Kidney (tissue), 14 donors: ENCODE data around the gene ZCWPW1. TPM values are rescaled to one million over a fixed set of nuclear protein-coding genes. Genes with fewer than 3 reads are reported as not detected.
A peak's percentile ranks its signal among the peaks of the same experiment; 100 is the strongest.

ENCODE experiments used
- DNase-seq, 5 donors: peaks; one replicate each; pipeline ENCODE4 v3.0.0-alpha.2; 2013 to 2020
- FAIRE-seq: peaks from 2 replicates; lab custom pipeline; 2012; peaks lifted over from hg19 to GRCh38; lab: Jason Lieb, UNC
- H3K27ac ChIP-seq, 2 donors: one replicate each; pipeline ENCODE4 v1.7.0; 2013; ENCODE audit warnings: low read depth in 2 of 2, low read length in 2 of 2, inconsistent platforms in 1 of 2
- H3K27me3 ChIP-seq: one replicate; pipeline ENCODE4 v1.7.1; 2013; ENCODE audit warnings: low read length, inconsistent platforms; ENCODE audit not compliant: control insufficient read depth, insufficient read depth
- H3K36me3 ChIP-seq, 3 donors: one replicate each; pipeline versions ENCODE4 v1.7.0 to v1.7.1; 2013; ENCODE audit warnings: low read length in 3 of 3, control low read depth in 1 of 3, inconsistent platforms in 1 of 3; ENCODE audit not compliant: insufficient read depth in 3 of 3, control insufficient read depth in 2 of 3
- H3K4me1 ChIP-seq, 3 donors: one replicate each; pipeline versions ENCODE4 v1.7.0 to v1.7.1; 2013; ENCODE audit warnings: low read length in 3 of 3, inconsistent platforms in 1 of 3, low read depth in 1 of 3; ENCODE audit not compliant: control insufficient read depth in 2 of 3, insufficient read depth in 2 of 3
- H3K4me3 ChIP-seq, 3 donors: one replicate each; pipeline versions ENCODE4 v1.7.0 to v1.8.1; 2013; ENCODE audit warnings: low read length in 3 of 3, control low read depth in 1 of 3, inconsistent platforms in 1 of 3
- H3K9ac ChIP-seq, 3 donors: one replicate each; pipeline versions ENCODE4 v1.7.0 to v1.7.1; 2013; ENCODE audit warnings: low read length in 3 of 3, control low read depth in 1 of 3, inconsistent platforms in 1 of 3
- H3K9me3 ChIP-seq, 3 donors: one replicate each; pipeline versions ENCODE4 v1.7.0 to v1.7.1; 2013; ENCODE audit warnings: low read length in 3 of 3, control low read depth in 1 of 3, inconsistent platforms in 1 of 3; ENCODE audit not compliant: control insufficient read depth in 2 of 3, insufficient read depth in 1 of 3
- CTCF ChIP-seq: IDR thresholded peaks from 3 replicates; pipeline ENCODE4 v1.5.1; 2012; ENCODE audit warnings: mild to moderate bottlenecking, moderate library complexity, borderline replicate concordance; ENCODE audit not compliant: insufficient read depth; ENCODE audit errors: extremely low read depth
- intact Hi-C: fragments of 100-400 bp; cut with DNase I; formaldehyde crosslinking; loops from one replicate; pipeline ENCODE4 v1.11.1; 2022
- polyA plus RNA-seq: library from polyadenylated mRNA; stranded (reverse); fragments of 350-450 nt; fragmentation: Illumina TruSeq; extraction: RNeasy Lipid Tissue Mini Kit (QIAGEN cat#74804); gene quantifications from one replicate; pipeline ENCODE4 v1.2.3, GENCODE V29; 2014; ENCODE audit warnings: low read depth, low replicate concordance; ENCODE audit not compliant: insufficient read depth
- total RNA-seq: library from RNA; stranded (reverse); fragmentation: NEBNext Ultra II Directional; extraction: Animal tissue kit (Norgen Biotek cat#: 25700); gene quantifications from one replicate; pipeline ENCODE4 v1.2.1, GENCODE V29; 2021
- donor health status: control.
- donor health status: control.
- donor health status: control.
- donor health status: control.
- donor health status: control.
- donor health status: DM: yes; HTN: yes; CAD: no.
- donor health status: Normal renal cell carcinoma (clear cell type).

Gene ZCWPW1
- total and polyA plus RNA-seq, 2 donors from 2014 or later, result 3.0 to 7.9 TPM

GRCh38 chr7:100351657-100352058 is 76.8 kb downstream of the ZCWPW1 start:
- H3K27me3 ChIP-seq, result no peaks in the 10 kb centered on the region
- H3K9me3 ChIP-seq, result no peaks in the 10 kb centered on the region
- H3K36me3 ChIP-seq, result peaks cover 6 to 47% (median 41%) of the 10 kb centered on the region in 3 donors
- no peak overlapping the region for H3K9ac ChIP-seq
- TF ChIP-seq CTCF, result no peak
- FAIRE-seq (no peak), DNase-seq (peak in 1 of 5 donors; percentile 7)
- no peak overlapping the region for H3K27ac ChIP-seq
- H3K4me3 ChIP-seq, result no peak overlapping the region
- H3K4me1 ChIP-seq, result no peaks in the 10 kb centered on the region
- intact Hi-C loops, result no loop called here

Other genes starting within 250 kb of the ZCWPW1 start
- gene PVRIG, start 208.8 kb downstream of the ZCWPW1 start, total RNA-seq, result 3.2 TPM
- not detected for gene PVRIG, start 208.8 kb downstream of the ZCWPW1 start, polyA plus RNA-seq
- not detected for gene SPDYE3, start 121.0 kb downstream of the ZCWPW1 start, total RNA-seq
- gene SPDYE3, start 121.0 kb downstream of the ZCWPW1 start, polyA plus RNA-seq, result not detected
- 76.4 TPM for gene PILRB, start 70.6 kb downstream of the ZCWPW1 start, total RNA-seq
- gene PILRB, start 70.6 kb downstream of the ZCWPW1 start, polyA plus RNA-seq, result 45.0 TPM
- gene PILRA, start 55.2 kb downstream of the ZCWPW1 start, total RNA-seq, result 18.8 TPM
- gene PILRA, start 55.2 kb downstream of the ZCWPW1 start, polyA plus RNA-seq, result 15.4 TPM
- 47.2 TPM for gene MEPCE, start 1.1 kb upstream of the ZCWPW1 start, total RNA-seq
- 33.4 TPM for gene MEPCE, start 1.1 kb upstream of the ZCWPW1 start, polyA plus RNA-seq
- 41.7 TPM for gene PPP1R35, start 7.8 kb upstream of the ZCWPW1 start, total RNA-seq
- 40.2 TPM for gene PPP1R35, start 7.8 kb upstream of the ZCWPW1 start, polyA plus RNA-seq
- 0.54 TPM for gene SPACDR, start 35.6 kb upstream of the ZCWPW1 start, total RNA-seq
- not detected for gene SPACDR, start 35.6 kb upstream of the ZCWPW1 start, polyA plus RNA-seq
- 61.5 TPM for gene TSC22D4, start 50.5 kb upstream of the ZCWPW1 start, total RNA-seq
- gene TSC22D4, start 50.5 kb upstream of the ZCWPW1 start, polyA plus RNA-seq, result 67.0 TPM
- gene NYAP1, start 55.2 kb upstream of the ZCWPW1 start, total RNA-seq, result 0.41 TPM
- 0.69 TPM for gene NYAP1, start 55.2 kb upstream of the ZCWPW1 start, polyA plus RNA-seq
- gene AGFG2, start 110.5 kb upstream of the ZCWPW1 start, total RNA-seq, result 37.3 TPM
- gene AGFG2, start 110.5 kb upstream of the ZCWPW1 start, polyA plus RNA-seq, result 24.3 TPM
- 9.8 TPM for gene SAP25, start 145.2 kb upstream of the ZCWPW1 start, total RNA-seq
- gene SAP25, start 145.2 kb upstream of the ZCWPW1 start, polyA plus RNA-seq, result 5.7 TPM
- gene LRCH4, start 157.4 kb upstream of the ZCWPW1 start, total RNA-seq, result 62.9 TPM
- 23.2 TPM for gene LRCH4, start 157.4 kb upstream of the ZCWPW1 start, polyA plus RNA-seq
- 0.60 TPM for gene FBXO24, start 157.6 kb upstream of the ZCWPW1 start, total RNA-seq
- 0.95 TPM for gene FBXO24, start 157.6 kb upstream of the ZCWPW1 start, polyA plus RNA-seq
- 51.5 TPM for gene PCOLCE, start 173.7 kb upstream of the ZCWPW1 start, total RNA-seq
- 42.9 TPM for gene PCOLCE, start 173.7 kb upstream of the ZCWPW1 start, polyA plus RNA-seq
- gene MOSPD3, start 183.8 kb upstream of the ZCWPW1 start, total RNA-seq, result 18.2 TPM
- gene MOSPD3, start 183.8 kb upstream of the ZCWPW1 start, polyA plus RNA-seq, result 30.6 TPM
- 0.79 TPM for gene TFR2, start 212.8 kb upstream of the ZCWPW1 start, total RNA-seq
- 0.22 TPM for gene TFR2, start 212.8 kb upstream of the ZCWPW1 start, polyA plus RNA-seq
- gene ACTL6B, start 227.7 kb upstream of the ZCWPW1 start, total RNA-seq, result not detected
- not detected for gene ACTL6B, start 227.7 kb upstream of the ZCWPW1 start, polyA plus RNA-seq
- 265 TPM for gene GNB2, start 245.0 kb upstream of the ZCWPW1 start, total RNA-seq
- gene GNB2, start 245.0 kb upstream of the ZCWPW1 start, polyA plus RNA-seq, result 234 TPM